K562 (cell line): Measurements from ENCODE around the gene MYBPHL. TPM values are rescaled to one million over a fixed set of nuclear protein-coding genes. Genes with fewer than 3 reads are reported as not detected.
A peak's percentile ranks its signal among the peaks of the same experiment; 100 is the strongest.

Experiments
- ARID1B ChIP-seq: fragments of 450-650 bp; IDR thresholded peaks from 2 replicates; pipeline ENCODE4 v1.6.1; 2016; ENCODE audit warnings: antibody characterized with exemption, mild to moderate bottlenecking, inconsistent platforms
- ARID3A ChIP-seq: IDR thresholded peaks from 2 replicates; pipeline ENCODE4 v1.6.1; 2012; ENCODE audit warnings: low read depth, low read length, improper control_type of control experiment, borderline replicate concordance
- BRD4 ChIP-seq: fragments of 200-600 bp; sonication (generic); IDR thresholded peaks from 2 replicates; pipeline ENCODE4 v1.6.1; 2017; ENCODE audit warnings: inconsistent platforms
- CREB1 ChIP-seq, 2 experiments: sonication (generic) in 1 of 2; formaldehyde crosslinking in 1 of 2; IDR thresholded peaks; 2 replicates each; pipeline versions ENCODE4 v1.6.1 to v1.8.0; 2012 to 2022; ENCODE audit warnings: inconsistent platforms in 1 of 2, mild to moderate bottlenecking in 1 of 2, missing genetic modification reagents in 1 of 2, moderate library complexity in 1 of 2
- ETS1 ChIP-seq: conservative IDR thresholded peaks from 2 replicates; pipeline ENCODE4 v1.6.1; 2011; ENCODE audit warnings: low read depth, mild to moderate bottlenecking, low read length; ENCODE audit not compliant: control insufficient read depth
- FOXJ3 ChIP-seq: sonication (generic); formaldehyde crosslinking; IDR thresholded peaks from 2 replicates; pipeline ENCODE4 v1.4.0; 2020; ENCODE audit warnings: mild to moderate bottlenecking, missing genetic modification reagents
- ID3 ChIP-seq, 2 experiments: fragments of 250-450 bp in 1 of 2; fragments of 450-650 bp in 1 of 2; sonication (Bioruptor Pico) in 1 of 2; IDR thresholded peaks; 2 replicates each; pipeline versions ENCODE4 v1.6.1 to v1.8.0; 2016 to 2021; ENCODE audit warnings: mild to moderate bottlenecking in 2 of 2, moderate library complexity in 2 of 2, missing compliant biosample characterization in 1 of 2, missing genetic modification characterization in 1 of 2
- NEUROD1 ChIP-seq: fragments of 150-350 bp; IDR thresholded peaks from 2 replicates; pipeline ENCODE4 v1.6.1; 2014; ENCODE audit warnings: borderline replicate concordance, low read length, low read depth; ENCODE audit not compliant: partially characterized antibody
- NFRKB ChIP-seq: fragments of 450-650 bp; IDR thresholded peaks from 2 replicates; pipeline ENCODE4 v1.6.1; 2016; ENCODE audit warnings: low read depth
- SREBF1 ChIP-seq: fragments of 150-350 bp; IDR thresholded peaks from 2 replicates; pipeline ENCODE4 v1.6.1; 2014; ENCODE audit warnings: antibody characterized with exemption, low read depth, low read length, borderline replicate concordance
- USF1 ChIP-seq: sonication (generic); formaldehyde crosslinking; IDR thresholded peaks from 2 replicates; pipeline ENCODE4 v1.9.0; 2022; ENCODE audit warnings: mild to moderate bottlenecking, missing genetic modification reagents
- ZNF280B ChIP-seq: fragments of 250-450 bp; sonication (Bioruptor Pico); IDR thresholded peaks from 2 replicates; pipeline ENCODE4 v1.5.1; 2021; ENCODE audit warnings: mild to moderate bottlenecking
- ZNF395 ChIP-seq: fragments of 200-800 bp; sonication (Bioruptor generic); IDR thresholded peaks from 2 replicates; pipeline ENCODE4 v1.6.1; 2017; ENCODE audit warnings: missing genetic modification characterization, missing compliant biosample characterization
- ZNF592 ChIP-seq: fragments of 450-650 bp; IDR thresholded peaks from 2 replicates; pipeline ENCODE4 v1.6.1; 2017; ENCODE audit warnings: antibody characterized with exemption, mild to moderate bottlenecking
- polyA plus RNA-seq, 8 experiments: library from polyadenylated mRNA; depleted of rRNA in 4 of 8; stranded (reverse) in 5 of 8; unstranded in 3 of 8; fragments of >200 nt; fragmentation: Nextera tagmentation in 2 of 8; fragmentation: Illumina TruSeq in 1 of 8; extraction: Ambion mirVana in 2 of 8; extraction: Trizol in 1 of 8; gene quantifications; 2 replicates each; pipeline versions ENCODE4 v1.2.1 to v1.2.3, GENCODE V29; 2011 to 2014; ENCODE audit warnings: inconsistent platforms in 1 of 8, missing spikeins in 1 of 8
- total RNA-seq, 7 experiments: library from RNA; depleted of rRNA in 6 of 7; stranded (reverse); fragments of >200 nt in 6 of 7; fragmentation: Illumina TruSeq in 2 of 7; extraction: Trizol in 2 of 7; gene quantifications; 2 replicates each; pipeline versions ENCODE4 v1.2.1 to v1.2.3, GENCODE V29; 2011 to 2021; ENCODE audit warnings: low replicate concordance in 1 of 7

The MYBPHL gene
- total and polyA plus RNA-seq, 9 of the 15 experiments (the other 6 are each of a cell fraction or from before 2014, with no cell fraction given): 0.20 to 1.9 (median 0.33) TPM

- TF ChIP-seq ZNF280B (CRISPR knock-in tag) (no peak), SREBF1 (no peak), USF1 (no peak), ID3 (CRISPR knock-in tag; IDR thresholded peaks at IDR 0.05) (no peak), ID3 (tag; IDR thresholded peaks at IDR 0.05) (peak; percentile 17; the same call in 1 of the 2 replicates), NFRKB (peak; percentile 46; the same call in 1 of the 2 replicates), ZNF592 (peak; percentile 46), ARID1B (peak; percentile 42; the same call in 1 of the 2 replicates), ARID3A (no peak), CREB1 (IDR thresholded peaks at IDR 0.05) (0 out of 2 replicates have a peak, but pooled peaks have one; percentile 17), CREB1 (CRISPR knock-in tag; IDR thresholded peaks at IDR 0.05) (no peak), BRD4 (no peak), NEUROD1 (no peak), FOXJ3 (CRISPR knock-in tag) (no peak), ETS1 (no peak), ZNF395 (CRISPR knock-in tag) (peak; percentile 67; the same call in 1 of the 2 replicates)
These were observed 6.1 kb downstream of the MYBPHL start (continued) for GRCh38 chr1:109300650-109301151.
